ENCODE results near the gene PRPF6. TPM values are rescaled to one million over a fixed set of nuclear protein-coding genes. Genes with fewer than 3 reads are reported as not detected.

PRPF6 gene, protein sequence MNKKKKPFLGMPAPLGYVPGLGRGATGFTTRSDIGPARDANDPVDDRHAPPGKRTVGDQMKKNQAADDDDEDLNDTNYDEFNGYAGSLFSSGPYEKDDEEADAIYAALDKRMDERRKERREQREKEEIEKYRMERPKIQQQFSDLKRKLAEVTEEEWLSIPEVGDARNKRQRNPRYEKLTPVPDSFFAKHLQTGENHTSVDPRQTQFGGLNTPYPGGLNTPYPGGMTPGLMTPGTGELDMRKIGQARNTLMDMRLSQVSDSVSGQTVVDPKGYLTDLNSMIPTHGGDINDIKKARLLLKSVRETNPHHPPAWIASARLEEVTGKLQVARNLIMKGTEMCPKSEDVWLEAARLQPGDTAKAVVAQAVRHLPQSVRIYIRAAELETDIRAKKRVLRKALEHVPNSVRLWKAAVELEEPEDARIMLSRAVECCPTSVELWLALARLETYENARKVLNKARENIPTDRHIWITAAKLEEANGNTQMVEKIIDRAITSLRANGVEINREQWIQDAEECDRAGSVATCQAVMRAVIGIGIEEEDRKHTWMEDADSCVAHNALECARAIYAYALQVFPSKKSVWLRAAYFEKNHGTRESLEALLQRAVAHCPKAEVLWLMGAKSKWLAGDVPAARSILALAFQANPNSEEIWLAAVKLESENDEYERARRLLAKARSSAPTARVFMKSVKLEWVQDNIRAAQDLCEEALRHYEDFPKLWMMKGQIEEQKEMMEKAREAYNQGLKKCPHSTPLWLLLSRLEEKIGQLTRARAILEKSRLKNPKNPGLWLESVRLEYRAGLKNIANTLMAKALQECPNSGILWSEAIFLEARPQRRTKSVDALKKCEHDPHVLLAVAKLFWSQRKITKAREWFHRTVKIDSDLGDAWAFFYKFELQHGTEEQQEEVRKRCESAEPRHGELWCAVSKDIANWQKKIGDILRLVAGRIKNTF
- total RNA-seq: 10 to 100 TPM; 65.9 to 87.7 TPM

DNA sequence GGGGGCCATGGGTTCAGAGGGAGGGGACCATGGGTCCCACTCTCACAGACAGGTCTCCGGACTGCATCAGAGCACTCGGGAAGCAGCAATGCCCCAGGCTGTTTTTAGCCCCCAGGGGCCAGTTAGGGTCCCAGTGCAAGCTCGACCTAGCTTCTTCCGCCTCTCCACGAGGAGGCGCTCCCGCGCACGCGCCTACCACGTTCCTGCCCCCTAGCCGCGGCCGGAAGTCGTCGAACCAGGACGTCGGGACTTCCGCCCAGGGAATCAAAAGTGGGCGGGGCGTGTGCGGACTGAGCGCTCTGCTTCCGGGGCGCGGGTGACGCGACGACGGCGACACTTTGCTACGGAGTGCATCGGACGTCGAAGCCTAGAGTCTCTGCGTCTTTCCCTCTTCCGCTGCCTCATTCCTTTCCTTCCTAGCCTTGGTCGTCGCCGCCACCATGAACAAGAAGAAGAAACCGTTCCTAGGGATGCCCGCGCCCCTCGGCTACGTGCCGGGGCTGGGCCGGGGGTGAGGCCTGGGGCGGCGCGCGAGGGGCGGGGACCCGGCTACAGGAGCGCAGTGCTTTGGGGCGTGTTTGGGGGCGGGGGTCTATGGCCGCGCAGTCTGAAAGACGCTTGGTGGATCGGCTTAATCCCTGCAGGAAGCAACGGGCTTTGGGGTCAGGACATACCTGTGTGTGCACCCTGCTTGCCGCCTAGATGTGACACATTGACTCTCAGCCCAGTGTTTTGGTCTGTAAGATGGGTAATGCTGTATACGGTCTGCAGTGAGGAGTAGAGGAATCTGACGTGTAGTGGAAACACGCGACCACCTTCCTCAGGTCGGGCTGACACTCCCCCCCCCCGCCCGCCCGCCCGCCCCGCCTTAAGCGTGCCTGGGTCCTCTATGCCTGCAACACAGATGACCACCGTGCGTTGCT is at the start of gene PRPF6:
Gene PRPF6 (plus strand): TSS at position 327 of the 923 bp plus-strand sequence. CDS start 114 bp downstream, at position 441.
- DNase-seq (ENCODE audit: low spot score) (peak; percentile 98), ATAC-seq (peak; percentile 74 to 81)
- peak within 1 kb of the TSS; percentile 92 for H3K27ac Mint-ChIP-seq
- H3K4me1 Mint-ChIP-seq (ENCODE audit: low read depth in 2 of 2): peaks cover 60 to 65% of the 10 kb centered on the region in 2 donors
- H3K27me3 Mint-ChIP-seq: no peaks in the 10 kb centered on the region
- peak within 1 kb of the TSS; percentile 97 for H3K4me3 Mint-ChIP-seq
- peaks cover 27% of the 10 kb centered on the region for H3K36me3 Mint-ChIP-seq
- H3K9me3 Mint-ChIP-seq: no peaks in the 10 kb centered on the region

DNA sequence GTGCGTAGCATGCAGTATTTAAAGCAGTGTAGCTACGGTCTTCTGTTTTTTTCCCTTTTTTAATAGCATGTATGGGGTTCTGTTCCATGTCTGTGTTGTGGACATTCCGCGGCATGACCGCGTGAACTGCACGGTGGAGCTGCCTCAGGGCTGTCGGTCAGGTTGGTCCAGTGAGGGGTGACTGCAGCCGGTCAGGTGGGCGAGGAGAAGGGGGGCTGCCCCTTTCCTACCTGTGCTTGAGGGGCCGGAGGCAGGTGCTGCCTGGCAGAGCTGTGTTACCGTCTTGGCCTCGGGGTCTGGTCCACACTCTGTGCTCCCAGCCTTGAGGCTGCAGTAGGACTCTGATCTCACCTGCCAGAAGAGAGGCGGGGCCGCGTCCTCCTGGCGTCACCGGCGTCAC is 49.2 kb upstream of the PRPF6 start:
- no peak for ATAC-seq
- no peak overlapping the region for H3K27ac Mint-ChIP-seq

DNA sequence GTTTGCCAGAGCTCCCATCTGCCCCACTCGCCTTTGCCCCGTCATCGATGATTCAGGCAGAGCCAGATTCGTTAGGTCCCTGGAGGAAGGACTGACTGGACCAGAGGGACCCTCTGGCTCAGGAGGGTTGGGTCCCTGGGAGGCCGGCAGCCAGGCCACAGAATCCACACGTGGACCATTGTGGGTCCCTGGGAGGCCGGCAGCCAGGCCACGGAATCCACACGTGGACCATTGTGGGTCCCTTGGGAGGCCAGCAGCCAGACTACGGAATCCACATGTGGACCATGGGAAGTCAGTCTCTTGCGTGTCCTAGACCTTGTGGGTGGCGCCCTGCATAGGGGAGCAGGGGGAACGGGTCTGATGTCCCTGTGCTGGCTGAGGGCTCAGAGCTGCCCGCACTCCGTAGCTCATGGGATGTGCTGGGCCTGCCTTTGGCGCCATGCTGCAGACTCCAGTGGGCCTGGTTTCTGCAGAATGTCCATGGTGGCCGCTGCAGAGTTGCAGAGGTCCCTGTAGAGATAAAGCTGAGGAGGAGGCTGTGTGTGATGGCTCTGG is 48.2 kb upstream of the PRPF6 start:
- Mint-ChIP-seq H3K4me1 (ENCODE audit: low read depth in 2 of 2) (peaks cover 0 to 9% of the 10 kb centered on the region in 2 donors), H3K27me3 (no peaks in the 10 kb centered on the region), H3K27ac (no peak overlapping the region), H3K4me3 (no peak overlapping the region), H3K9me3 (no peaks in the 10 kb centered on the region), H3K36me3 (peaks cover 10% of the 10 kb centered on the region)
- DNase-seq (ENCODE audit: low spot score): no peak
- no peak for ATAC-seq

More for the DNA sequence above, 49.2 kb upstream of the PRPF6 start:
- peaks cover 10% of the 10 kb centered on the region for H3K36me3 Mint-ChIP-seq
- H3K4me1 Mint-ChIP-seq (ENCODE audit: low read depth in 2 of 2): peaks cover 0 to 13% of the 10 kb centered on the region in 2 donors
- no peaks in the 10 kb centered on the region for H3K27me3 Mint-ChIP-seq
- no peak for DNase-seq (ENCODE audit: low spot score)
- H3K4me3 Mint-ChIP-seq: no peak overlapping the region
- no peaks in the 10 kb centered on the region for H3K9me3 Mint-ChIP-seq

- DNase-seq (ENCODE audit: low spot score) (no peak), ATAC-seq (no peak)
- Mint-ChIP-seq H3K4me3 (no peak overlapping the region), H3K9me3 (no peaks in the 10 kb centered on the region), H3K36me3 (peaks cover 4% of the 10 kb centered on the region), H3K4me1 (ENCODE audit: low read depth in 2 of 2) (peaks cover 0 to 9% of the 10 kb centered on the region in 2 donors), H3K27me3 (no peaks in the 10 kb centered on the region), H3K27ac (no peak overlapping the region)
Observed at GRCh38 chr20:63933646-63934045, 47.3 kb upstream of the PRPF6 start.

DNA sequence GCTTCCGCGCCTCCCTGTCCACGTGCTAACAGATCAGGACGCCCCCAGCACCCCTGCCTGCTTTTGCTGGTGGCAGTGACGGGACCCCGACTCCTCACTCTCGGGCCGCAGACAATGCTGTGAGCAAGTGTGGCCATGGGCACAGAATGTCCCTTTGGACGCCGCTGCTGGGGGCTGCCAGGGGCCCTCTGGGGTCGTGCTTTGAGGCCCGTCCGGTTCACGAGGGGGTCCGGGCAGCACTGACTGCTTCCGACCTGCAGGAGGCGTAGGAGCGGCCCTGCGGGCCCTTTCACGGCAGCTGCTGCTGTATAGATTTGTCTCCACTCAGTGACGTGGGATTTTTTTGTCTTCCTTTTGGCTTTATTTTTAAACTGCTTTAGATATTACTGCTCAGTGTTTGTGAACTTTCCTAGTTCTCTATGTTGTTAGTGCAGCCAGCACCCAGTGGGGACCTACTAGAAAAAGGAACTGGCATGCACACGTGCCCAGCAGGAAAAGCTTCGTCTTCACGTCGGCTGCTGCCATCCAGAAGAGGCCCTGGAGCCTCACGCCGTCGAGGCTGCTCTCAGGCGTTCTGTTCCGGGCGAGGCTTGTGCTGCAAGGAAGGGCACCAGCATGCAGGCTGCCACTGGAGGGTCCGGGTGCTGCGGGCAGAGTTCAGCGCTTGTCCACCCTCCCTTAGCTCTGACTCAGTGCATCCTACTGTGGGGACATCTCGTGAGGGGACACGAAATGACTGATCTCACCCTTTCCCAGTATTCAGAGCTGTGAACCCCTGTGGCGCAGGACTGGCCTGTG is 46.5 kb upstream of the PRPF6 start:
- Mint-ChIP-seq H3K36me3 (no peaks in the 10 kb centered on the region), H3K4me3 (no peak overlapping the region), H3K9me3 (no peaks in the 10 kb centered on the region), H3K27ac (no peak overlapping the region), H3K27me3 (no peaks in the 10 kb centered on the region), H3K4me1 (ENCODE audit: low read depth in 2 of 2) (peaks cover 0 to 9% of the 10 kb centered on the region in 2 donors)
- DNase-seq (ENCODE audit: low spot score) (no peak), ATAC-seq (no peak)

- DNase-seq (ENCODE audit: low spot score): no peak
- H3K36me3 Mint-ChIP-seq: no peaks in the 10 kb centered on the region
- peaks cover 0 to 9% of the 10 kb centered on the region in 2 donors for H3K4me1 Mint-ChIP-seq (ENCODE audit: low read depth in 2 of 2)
- H3K9me3 Mint-ChIP-seq: no peaks in the 10 kb centered on the region
- no peaks in the 10 kb centered on the region for H3K27me3 Mint-ChIP-seq
- ATAC-seq: no peak
- no peak overlapping the region for H3K4me3 Mint-ChIP-seq
- no peak overlapping the region for H3K27ac Mint-ChIP-seq
Observed at GRCh38 chr20:63935447-63935846, 45.5 kb upstream of the PRPF6 start.

GRCh38 chr20:63937596-63937995 is 43.3 kb upstream of the PRPF6 start:
- no peaks in the 10 kb centered on the region for H3K36me3 Mint-ChIP-seq
- H3K9me3 Mint-ChIP-seq: no peaks in the 10 kb centered on the region
- H3K27ac Mint-ChIP-seq: no peak overlapping the region
- ATAC-seq: no peak
- H3K27me3 Mint-ChIP-seq: no peaks in the 10 kb centered on the region
- no peak overlapping the region for H3K4me3 Mint-ChIP-seq
- peaks cover 14 to 19% of the 10 kb centered on the region in 2 donors for H3K4me1 Mint-ChIP-seq (ENCODE audit: low read depth in 2 of 2)
- no peak for DNase-seq (ENCODE audit: low spot score)

DNA sequence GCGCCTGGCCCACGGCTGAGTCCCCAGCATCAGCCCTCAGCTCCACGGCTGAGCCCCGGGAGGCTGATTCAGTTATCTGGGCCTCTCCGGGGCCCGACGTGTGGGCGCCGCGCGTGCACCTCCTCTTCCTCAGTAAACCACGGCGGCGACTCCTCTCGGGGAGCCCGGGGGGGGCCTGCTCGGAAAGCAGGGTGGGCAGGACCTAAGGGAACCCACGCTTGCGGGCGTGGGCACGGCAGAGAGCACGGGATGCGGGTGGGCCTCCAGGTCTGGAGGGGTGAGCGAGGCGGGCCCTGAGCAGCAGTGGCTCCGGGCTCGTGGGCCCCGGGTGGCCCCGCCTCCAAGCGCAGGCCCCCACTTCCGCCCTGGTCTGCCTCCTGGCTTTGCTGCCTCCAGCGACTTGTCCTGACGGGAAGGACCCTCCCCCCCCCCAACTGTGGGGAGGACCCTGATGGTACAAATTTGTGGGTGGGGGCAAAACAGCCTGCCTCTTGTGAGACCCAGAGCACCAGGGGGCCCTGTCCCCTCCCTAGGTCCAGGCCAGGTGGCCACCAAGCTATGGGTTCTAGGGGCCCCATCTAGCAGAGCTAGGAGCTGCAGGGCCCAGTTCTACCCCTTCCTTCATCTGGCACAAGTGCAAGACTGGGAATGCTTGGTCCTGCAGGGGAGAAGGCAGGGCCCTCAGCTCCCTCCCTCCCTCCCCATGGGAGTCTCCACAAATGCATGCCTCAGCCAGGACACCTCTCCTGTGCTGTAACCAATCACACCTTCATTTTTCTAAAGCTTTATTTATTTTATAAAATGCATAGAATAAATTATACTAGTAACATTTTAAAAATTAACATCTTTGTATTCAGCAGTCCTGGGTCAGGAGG is 41.6 kb upstream of the PRPF6 start:
- Mint-ChIP-seq H3K27me3 (no peaks in the 10 kb centered on the region), H3K4me1 (ENCODE audit: low read depth in 2 of 2) (peaks cover 14 to 19% of the 10 kb centered on the region in 2 donors), H3K9me3 (no peaks in the 10 kb centered on the region), H3K27ac (no peak overlapping the region), H3K36me3 (no peaks in the 10 kb centered on the region), H3K4me3 (no peak overlapping the region)
- ATAC-seq: no peak
- DNase-seq (ENCODE audit: low spot score): no peak

- no peaks in the 10 kb centered on the region for H3K36me3 Mint-ChIP-seq
- H3K4me1 Mint-ChIP-seq (ENCODE audit: low read depth in 2 of 2): peaks cover 14 to 17% of the 10 kb centered on the region in 2 donors
- H3K27me3 Mint-ChIP-seq: no peaks in the 10 kb centered on the region
- H3K9me3 Mint-ChIP-seq: no peaks in the 10 kb centered on the region
- no peak for ATAC-seq
- H3K27ac Mint-ChIP-seq: no peak overlapping the region
- DNase-seq (ENCODE audit: low spot score): no peak
- no peak overlapping the region for H3K4me3 Mint-ChIP-seq
Observed at GRCh38 chr20:63940071-63940471, 40.9 kb upstream of the PRPF6 start.

DNA sequence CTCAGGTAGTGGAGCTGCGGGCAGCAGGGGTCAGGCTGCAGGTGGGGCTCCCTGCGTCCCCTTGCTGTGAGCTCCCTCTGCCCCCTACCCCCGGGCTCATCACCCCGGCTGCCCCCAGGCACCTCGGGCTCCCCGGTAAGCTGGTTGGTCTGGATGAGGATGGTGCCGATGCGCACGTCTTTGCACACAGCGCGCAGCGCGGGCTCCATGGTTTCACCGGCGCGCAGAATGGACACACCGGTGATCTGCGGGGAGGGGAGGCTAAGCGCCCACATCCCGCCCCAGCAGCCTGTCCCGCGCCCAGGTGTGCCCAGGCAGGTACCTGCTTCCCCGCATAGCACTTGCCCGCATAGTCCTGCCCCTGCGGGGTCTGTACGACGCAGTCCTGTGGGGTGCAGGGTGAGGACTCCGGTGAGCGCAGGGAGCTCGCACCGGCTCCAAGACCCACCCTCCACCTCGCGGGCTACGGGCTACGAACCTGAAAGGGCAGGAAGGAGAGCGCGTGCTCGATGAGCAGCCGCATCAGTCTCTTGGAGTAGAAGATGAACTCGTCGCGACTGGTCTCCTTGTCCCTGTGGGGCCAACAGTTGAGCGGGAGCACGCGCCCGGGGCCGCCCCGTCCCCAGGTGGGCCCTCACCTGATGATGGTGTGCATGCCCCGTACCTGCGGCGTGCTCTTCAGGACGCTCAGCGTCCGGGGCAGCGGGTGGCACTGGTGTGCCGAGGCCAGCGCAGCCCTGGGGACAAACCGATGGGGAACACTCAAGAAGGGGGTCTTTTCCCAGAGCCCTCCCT is 40.3 kb upstream of the PRPF6 start:
- no peaks in the 10 kb centered on the region for H3K27me3 Mint-ChIP-seq
- peak overlapping the region; percentile 55 for H3K4me3 Mint-ChIP-seq
- no peaks in the 10 kb centered on the region for H3K36me3 Mint-ChIP-seq
- H3K4me1 Mint-ChIP-seq (ENCODE audit: low read depth in 2 of 2): peaks cover 14% of the 10 kb centered on the region in 2 donors
- no peak for ATAC-seq
- no peak for DNase-seq (ENCODE audit: low spot score)
- no peaks in the 10 kb centered on the region for H3K9me3 Mint-ChIP-seq
- peak overlapping the region in 1 of 2 donors; percentile 49 for H3K27ac Mint-ChIP-seq

All from natural killer cell treated with Interleukin-12 subunit alpha and Interleukin-12 subunit beta and Interleukin-15 and Interleukin-18, amount 100 ng/mL, for 72 hours (primary cell).